HepG2 (cell line): Measurements from ENCODE around the gene GALP. TPM values are rescaled to one million over a fixed set of nuclear protein-coding genes. Genes with fewer than 3 reads are reported as not detected.

ENCODE experiments used
- ARID4A ChIP-seq: sonication (generic); formaldehyde crosslinking; IDR thresholded peaks from 2 replicates; pipeline ENCODE4 v1.5.0; 2020; ENCODE audit warnings: mild to moderate bottlenecking, missing genetic modification reagents, borderline replicate concordance
- BHLHE40 ChIP-seq: IDR thresholded peaks from 2 replicates; pipeline ENCODE4 v1.6.1; 2011; ENCODE audit warnings: low read length, improper control_type of control experiment
- CBX5 ChIP-seq: sonication (generic); formaldehyde crosslinking; IDR thresholded peaks from 2 replicates; pipeline ENCODE4 v1.4.0; 2020; ENCODE audit warnings: missing genetic modification reagents, borderline replicate concordance
- DPF2 ChIP-seq: sonication (generic); formaldehyde crosslinking; IDR thresholded peaks from 2 replicates; pipeline ENCODE4 v1.4.0; 2020; ENCODE audit warnings: mild to moderate bottlenecking, low read depth, missing genetic modification reagents, borderline replicate concordance
- HOMEZ ChIP-seq: IDR thresholded peaks from 2 replicates; pipeline ENCODE4 v1.6.1; 2016; ENCODE audit warnings: low read depth
- KLF6 ChIP-seq: IDR thresholded peaks from 2 replicates; pipeline ENCODE4 v1.8.0; 2016; ENCODE audit warnings: missing biosample characterization, missing genetic modification reagents
- POGK ChIP-seq: sonication (generic); formaldehyde crosslinking; conservative IDR thresholded peaks from 2 replicates; pipeline ENCODE4 v1.8.0; 2022; ENCODE audit warnings: mild to moderate bottlenecking, moderate library complexity, missing genetic modification reagents
- RELA ChIP-seq: sonication (generic); formaldehyde crosslinking; IDR thresholded peaks from 2 replicates; pipeline ENCODE4 v1.4.0; 2020; ENCODE audit warnings: missing genetic modification reagents
- REPIN1 ChIP-seq: sonication (generic); formaldehyde crosslinking; IDR thresholded peaks from 2 replicates; pipeline ENCODE4 v1.8.0; 2022; ENCODE audit warnings: missing genetic modification reagents, low read depth, mild to moderate bottlenecking, borderline replicate concordance
- SPEN ChIP-seq: sonication (generic); formaldehyde crosslinking; IDR thresholded peaks from 2 replicates; pipeline ENCODE4 v1.5.1; 2020; ENCODE audit warnings: low read depth, mild to moderate bottlenecking, missing genetic modification reagents
- TCF7 ChIP-seq: sonication (generic); IDR thresholded peaks from 2 replicates; pipeline ENCODE4 v1.6.1; 2016; ENCODE audit warnings: antibody characterized with exemption, low read depth
- TFAP4 ChIP-seq: sonication (generic); IDR thresholded peaks from 2 replicates; pipeline ENCODE4 v1.6.1; 2016; ENCODE audit warnings: low read depth, borderline replicate concordance
- TGIF2 ChIP-seq: IDR thresholded peaks from 2 replicates; pipeline ENCODE4 v1.6.1; 2016; ENCODE audit warnings: control low read depth, missing compliant biosample characterization
- TIGD3 ChIP-seq: sonication (generic); formaldehyde crosslinking; IDR thresholded peaks from 2 replicates; pipeline ENCODE4 v1.5.1; 2020; ENCODE audit warnings: mild to moderate bottlenecking, missing genetic modification reagents, borderline replicate concordance
- ZFX ChIP-seq: sonication (generic); formaldehyde crosslinking; IDR thresholded peaks from 2 replicates; pipeline ENCODE4 v1.4.0; 2020; ENCODE audit warnings: mild to moderate bottlenecking, low read depth, missing genetic modification reagents, moderate library complexity
- ZNF124 ChIP-seq: sonication (generic); formaldehyde crosslinking; IDR thresholded peaks from 2 replicates; pipeline ENCODE4 v1.4.0; 2020; ENCODE audit warnings: missing genetic modification reagents
- ZNF337 ChIP-seq: sonication (generic); formaldehyde crosslinking; IDR thresholded peaks from 2 replicates; pipeline ENCODE4 v1.5.1; 2020; ENCODE audit warnings: missing genetic modification reagents, low read depth, mild to moderate bottlenecking, borderline replicate concordance
- ZNF567 ChIP-seq: sonication (generic); formaldehyde crosslinking; IDR thresholded peaks from 2 replicates; pipeline ENCODE4 v1.8.1; 2023; ENCODE audit warnings: mild to moderate bottlenecking, missing genetic modification reagents, borderline replicate concordance
- ZNF780A ChIP-seq: sonication (generic); formaldehyde crosslinking; IDR thresholded peaks from 2 replicates; pipeline ENCODE4 v1.8.0; 2022; ENCODE audit warnings: mild to moderate bottlenecking, missing genetic modification reagents, moderate library complexity
- polyA plus RNA-seq, 8 experiments: library from polyadenylated mRNA; depleted of rRNA in 3 of 8; stranded (reverse) in 7 of 8; unstranded in 1 of 8; fragments of >200 nt; fragmentation: Illumina TruSeq in 4 of 8; extraction: Trizol in 4 of 8; gene quantifications; 2 replicates each; pipeline versions ENCODE4 v1.2.1 to v1.2.3, GENCODE V29; 2011 to 2016; ENCODE audit warnings: low read depth in 4 of 8, missing spikeins in 1 of 8, mixed read lengths in 1 of 8; ENCODE audit not compliant: insufficient read depth in 1 of 8
- total RNA-seq, 5 experiments: library from RNA; depleted of rRNA; stranded (reverse); fragments of >200 nt; fragmentation: Illumina TruSeq; extraction: Trizol; gene quantifications; 2 replicates each; pipeline ENCODE4 v1.2.3, GENCODE V29; 2016; ENCODE audit warnings: low read depth in 1 of 5

Gene GALP
- total and polyA plus RNA-seq, 2 of the 13 experiments (the other 11 are each of a cell fraction or from before 2014, with no cell fraction given), result not detected

GRCh38 chr19:56142087-56142787 lies 33.6 kb upstream of the GALP start (continued):
- peak; percentile 23; the same call in 1 of the 2 replicates for TF ChIP-seq ARID4A (CRISPR knock-in tag)
- TF ChIP-seq TCF7, result peak; percentile 25; the same call in 1 of the 2 replicates
- peak; percentile 92 for TF ChIP-seq DPF2 (CRISPR knock-in tag)
- TF ChIP-seq REPIN1 (CRISPR knock-in tag), result peak; percentile 70; the same call in 1 of the 2 replicates
- 0 out of 2 replicates have a peak, but pooled peaks have one; percentile 61 for TF ChIP-seq ZNF124 (CRISPR knock-in tag)
- no peak; the same call in 1 of the 2 replicates for TF ChIP-seq SPEN
- TF ChIP-seq BHLHE40, result no peak
- TF ChIP-seq HOMEZ (CRISPR knock-in tag), result 0 out of 2 replicates have a peak, but pooled peaks have one; percentile 49
- TF ChIP-seq TFAP4, result peak; percentile 78; the same call in 1 of the 2 replicates
- TF ChIP-seq ZFX (CRISPR knock-in tag), result peak; percentile 31; the same call in 1 of the 2 replicates
- peak; percentile 75; the same call in 1 of the 2 replicates for TF ChIP-seq CBX5
- TF ChIP-seq TIGD3, result no peak
- no peak for TF ChIP-seq POGK (CRISPR knock-in tag)
- no peak for TF ChIP-seq RELA (CRISPR knock-in tag)
- TF ChIP-seq ZNF337 (CRISPR knock-in tag), result no peak
- TF ChIP-seq TGIF2, result 0 out of 2 replicates have a peak, but pooled peaks have one; percentile 17
- TF ChIP-seq ZNF780A (CRISPR knock-in tag), result peak; percentile 42; the same call in 1 of the 2 replicates
- no peak for TF ChIP-seq KLF6 (CRISPR knock-in tag)
- TF ChIP-seq ZNF567 (CRISPR knock-in tag), result peak; percentile 66; the same call in 1 of the 2 replicates
